Measurements from ENCODE around the gene VWA5B2. TPM values are rescaled to one million over a fixed set of nuclear protein-coding genes. Genes with fewer than 3 reads are reported as not detected.

The VWA5B2 gene
- total and polyA plus RNA-seq, 9 of the 15 experiments (the other 6 are each of a cell fraction or from before 2014, with no cell fraction given): 0.04 TPM; not detected in 8

DNA sequence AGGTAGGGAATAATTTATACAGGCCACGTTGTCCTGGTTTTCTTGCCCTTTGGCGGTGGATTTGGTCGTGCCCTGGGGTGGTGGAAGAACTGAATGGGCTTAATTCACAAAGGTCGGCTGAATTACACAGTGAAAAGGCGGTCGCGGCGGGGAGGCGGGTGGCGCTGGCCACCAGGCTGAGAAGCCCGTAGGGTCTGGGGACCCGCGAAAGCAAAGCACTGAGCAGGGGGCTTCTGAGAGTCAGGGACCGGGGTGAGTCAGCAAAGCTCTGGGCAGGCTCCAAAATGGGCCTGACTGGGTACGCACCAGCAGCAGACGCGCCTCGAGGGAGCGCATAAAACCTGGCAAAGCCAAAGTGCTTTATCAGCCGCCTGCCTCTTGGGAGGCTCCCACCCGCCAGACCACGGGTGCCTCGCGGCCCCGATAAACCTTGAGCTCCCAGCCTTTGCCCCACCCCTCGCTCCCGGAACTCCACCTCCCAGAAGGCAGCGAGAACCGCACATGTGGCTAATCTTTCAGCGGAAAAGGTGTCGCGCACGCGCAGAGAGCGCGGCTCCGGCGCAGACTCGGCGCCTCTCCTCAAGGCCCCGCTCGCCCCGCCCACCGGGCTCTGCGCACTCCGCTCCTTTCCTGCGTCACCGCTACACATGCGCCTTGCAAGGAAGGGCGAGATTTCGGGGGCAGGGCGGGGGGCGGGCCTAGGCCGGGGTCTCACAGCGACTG, 43.8 kb upstream of the VWA5B2 start (continued):
- 0 out of 4 replicates have a peak, but pooled peaks of 1 of the 2 experiments have one; percentile 53 for TF ChIP-seq TBL1XR1 (IDR thresholded peaks at IDR 0.05; ENCODE audit: low read length in 2 of 2)
- TF ChIP-seq MCM2 (IDR thresholded peaks at IDR 0.05; ENCODE audit: low read depth): no peak
- peak; percentile 76; the same call in 1 of the 2 replicates for TF ChIP-seq ELF4 (CRISPR knock-in tag; IDR thresholded peaks at IDR 0.05)
- no peak for TF ChIP-seq NR1H2 (CRISPR knock-in tag; IDR thresholded peaks at IDR 0.05)
- TF ChIP-seq RBFOX2 (IDR thresholded peaks at IDR 0.05; ENCODE audit: low read depth, low read length): peak; percentile 81; the same call in 1 of the 2 replicates
- peak; percentile 69; the same call in 1 of the 2 replicates for TF ChIP-seq ZNF384 (IDR thresholded peaks at IDR 0.05; ENCODE audit: low read depth, low read length)
- TF ChIP-seq ZKSCAN1 (IDR thresholded peaks at IDR 0.05; ENCODE audit: low read depth, low read length): 0 out of 2 replicates have a peak, but pooled peaks have one; percentile 26
- TF ChIP-seq CREB1 (IDR thresholded peaks at IDR 0.05): peak; percentile 70
- peak; percentile 83 for TF ChIP-seq CREB1 (CRISPR knock-in tag; IDR thresholded peaks at IDR 0.05)
- TF ChIP-seq, protein P1, sequence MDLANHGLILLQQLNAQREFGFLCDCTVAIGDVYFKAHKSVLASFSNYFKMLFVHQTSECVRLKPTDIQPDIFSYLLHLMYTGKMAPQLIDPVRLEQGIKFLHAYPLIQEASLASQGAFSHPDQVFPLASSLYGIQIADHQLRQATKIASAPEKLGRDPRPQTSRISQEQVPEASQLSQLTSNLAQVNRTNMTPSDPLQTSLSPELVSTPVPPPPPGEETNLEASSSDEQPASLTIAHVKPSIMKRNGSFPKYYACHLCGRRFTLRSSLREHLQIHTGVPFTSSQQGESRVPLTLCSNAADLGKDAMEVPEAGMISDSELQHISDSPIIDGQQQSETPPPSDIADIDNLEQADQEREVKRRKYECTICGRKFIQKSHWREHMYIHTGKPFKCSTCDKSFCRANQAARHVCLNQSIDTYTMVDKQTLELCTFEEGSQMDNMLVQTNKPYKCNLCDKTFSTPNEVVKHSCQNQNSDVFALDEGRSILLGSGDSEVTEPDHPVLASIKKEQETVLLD (IDR thresholded peaks at IDR 0.05): peak; percentile 99
- no peak for TF ChIP-seq RFX7 (CRISPR knock-in tag; IDR thresholded peaks at IDR 0.05)
- peak; percentile 63; the same call in 1 of the 2 replicates for TF ChIP-seq RUNX1 (IDR thresholded peaks at IDR 0.05; ENCODE audit: low read depth)
- 0 out of 2 replicates have a peak, but pooled peaks have one; percentile 45 for TF ChIP-seq PHB (CRISPR knock-in tag; IDR thresholded peaks at IDR 0.05)
- no peak for TF ChIP-seq TAF15 (IDR thresholded peaks at IDR 0.05; ENCODE audit: low read depth, low read length)
- no peak for TF ChIP-seq PCBP2 (IDR thresholded peaks at IDR 0.05; ENCODE audit: low read depth, low read length, poor library complexity, severe bottlenecking)
- peak; percentile 94 for TF ChIP-seq CBFA2T3 (IDR thresholded peaks at IDR 0.05)
- TF ChIP-seq POLR2AphosphoS5 (IDR thresholded peaks at IDR 0.05; ENCODE audit: control insufficient read depth, insufficient read depth, low read depth, low read length): peak; percentile 86
- TF ChIP-seq RCOR1 (IDR thresholded peaks at IDR 0.05; ENCODE audit: borderline replicate concordance in 1 of 2, low read depth in 2 of 2, low read length in 2 of 2): peak; percentile 5 to 11; a peak in 1 of 4 replicates
- peak; percentile 86 for TF ChIP-seq ZNF316 (IDR thresholded peaks at IDR 0.05)
- no peak for TF ChIP-seq TEAD2 (tag; IDR thresholded peaks at IDR 0.05)
- TF ChIP-seq TCF3 (CRISPR knock-in tag; IDR thresholded peaks at IDR 0.05): peak; percentile 90
- TF ChIP-seq HDAC1 (IDR thresholded peaks at IDR 0.05): peak in 1 of 2 experiments; percentile 21; a peak in 2 of 4 replicates
- TF ChIP-seq, protein P2, sequence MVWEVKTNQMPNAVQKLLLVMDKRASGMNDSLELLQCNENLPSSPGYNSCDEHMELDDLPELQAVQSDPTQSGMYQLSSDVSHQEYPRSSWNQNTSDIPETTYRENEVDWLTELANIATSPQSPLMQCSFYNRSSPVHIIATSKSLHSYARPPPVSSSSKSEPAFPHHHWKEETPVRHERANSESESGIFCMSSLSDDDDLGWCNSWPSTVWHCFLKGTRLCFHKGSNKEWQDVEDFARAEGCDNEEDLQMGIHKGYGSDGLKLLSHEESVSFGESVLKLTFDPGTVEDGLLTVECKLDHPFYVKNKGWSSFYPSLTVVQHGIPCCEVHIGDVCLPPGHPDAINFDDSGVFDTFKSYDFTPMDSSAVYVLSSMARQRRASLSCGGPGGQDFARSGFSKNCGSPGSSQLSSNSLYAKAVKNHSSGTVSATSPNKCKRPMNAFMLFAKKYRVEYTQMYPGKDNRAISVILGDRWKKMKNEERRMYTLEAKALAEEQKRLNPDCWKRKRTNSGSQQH (CRISPR knock-in tag; IDR thresholded peaks at IDR 0.05): no peak
- TF ChIP-seq CBX3 (IDR thresholded peaks at IDR 0.05; ENCODE audit: borderline replicate concordance in 1 of 2, low read length in 2 of 2): peak in 1 of 2 experiments; percentile 87; a peak in 2 of 3 replicates
- TF ChIP-seq CCNT2 (IDR thresholded peaks at IDR 0.05; ENCODE audit: borderline replicate concordance, extremely low read depth, insufficient read length, low read depth, low read length): peak; percentile 94
- peak; percentile 71 for TF ChIP-seq MTA3 (IDR thresholded peaks at IDR 0.05; ENCODE audit: borderline replicate concordance)
- 0 out of 2 replicates have a peak, but pooled peaks have one; percentile 42 for TF ChIP-seq ZNF668 (CRISPR knock-in tag; IDR thresholded peaks at IDR 0.05)
- peak; percentile 80 for TF ChIP-seq SMARCE1 (IDR thresholded peaks at IDR 0.05)
- no peak for TF ChIP-seq BACH1 (tag; IDR thresholded peaks at IDR 0.05)

Measured in K562 (cell line).